ENCODE data around the gene C5.

Gene C5

DNA sequence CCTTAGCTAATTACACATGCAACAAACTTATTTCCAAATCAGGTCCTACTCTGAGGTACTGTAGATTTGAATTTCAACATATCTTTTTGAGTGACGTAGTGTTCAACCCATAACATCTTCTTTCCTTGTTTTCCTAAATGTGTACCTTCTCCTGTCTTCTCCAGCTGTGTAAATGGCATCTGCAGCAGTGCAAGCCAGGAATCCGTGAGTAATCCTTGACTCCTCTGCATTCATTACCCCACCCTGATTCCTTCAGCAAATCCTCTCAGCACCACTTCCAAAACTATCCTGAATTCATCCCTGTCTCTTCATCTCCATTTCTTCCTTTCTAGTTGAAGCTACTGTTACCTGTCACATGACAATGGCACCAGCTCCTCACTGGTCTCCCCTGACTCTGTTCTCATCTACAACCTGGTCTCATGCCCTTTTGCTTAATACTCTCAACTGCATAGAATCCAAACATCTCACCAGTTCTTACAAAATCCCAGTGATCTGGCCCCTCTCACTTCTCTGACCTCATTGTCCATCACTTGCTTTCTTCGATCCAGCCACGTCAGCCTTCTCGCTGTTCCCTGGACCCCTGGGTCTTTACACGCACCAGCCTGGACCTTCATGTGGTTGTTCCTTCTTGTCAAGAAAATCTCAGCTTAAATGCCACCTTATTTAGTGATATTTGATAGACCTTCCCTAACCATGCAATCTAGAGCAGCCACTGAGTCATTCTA, 108.9 kb downstream of the C5 start:
- DNase-seq (ENCODE audit: low read depth), result no peak

- DNase-seq (ENCODE audit: low read depth), result no peak
These were observed 109.5 kb downstream of the C5 start for GRCh38 chr9:120940573-120940972.

DNA sequence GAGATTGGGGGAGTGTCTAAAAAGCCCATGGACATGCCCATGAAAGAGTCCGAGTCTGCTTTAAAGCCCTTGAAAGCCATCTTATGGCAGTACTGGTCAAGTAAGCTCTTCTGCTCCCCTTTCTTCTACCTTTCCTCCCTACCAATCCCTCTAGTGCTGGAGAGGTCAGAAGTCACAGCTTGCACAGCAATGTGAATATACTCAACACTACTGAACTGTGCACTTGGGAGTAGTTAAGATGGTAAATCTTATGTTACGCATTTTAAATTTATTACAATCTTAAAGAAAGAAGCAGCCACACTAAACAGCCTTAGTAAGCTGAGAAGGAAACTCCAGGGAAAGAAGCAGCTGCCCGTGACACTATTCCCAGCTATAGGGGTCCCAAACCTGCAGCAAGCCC, 111.2 kb downstream of the C5 start:
- DNase-seq (ENCODE audit: low read depth), result no peak

GRCh38 chr9:120937596-120937995, 112.5 kb downstream of the C5 start:
- DNase-seq (ENCODE audit: low read depth), result no peak

DNA sequence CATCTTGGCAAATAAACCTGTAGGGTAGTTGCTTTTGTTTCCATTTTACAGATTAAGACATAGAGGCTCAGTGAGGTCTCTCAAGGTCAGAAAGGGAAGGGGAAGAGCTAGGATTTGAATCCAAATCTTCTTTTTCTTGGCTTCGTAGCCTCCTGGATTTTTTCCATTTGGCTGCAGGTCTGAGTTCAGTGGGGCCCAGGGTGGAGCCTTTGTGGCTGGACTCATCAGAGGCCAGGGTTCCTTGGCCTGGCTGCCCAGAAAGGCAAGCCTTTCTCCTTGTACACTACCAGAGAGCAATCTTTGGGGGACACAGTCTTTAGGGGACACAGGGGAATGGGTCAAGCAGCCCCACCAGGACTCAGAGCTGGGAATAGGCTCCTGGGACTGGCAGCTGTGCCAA, 112.9 kb downstream of the C5 start:
- DNase-seq (ENCODE audit: low read depth), result no peak

DNA sequence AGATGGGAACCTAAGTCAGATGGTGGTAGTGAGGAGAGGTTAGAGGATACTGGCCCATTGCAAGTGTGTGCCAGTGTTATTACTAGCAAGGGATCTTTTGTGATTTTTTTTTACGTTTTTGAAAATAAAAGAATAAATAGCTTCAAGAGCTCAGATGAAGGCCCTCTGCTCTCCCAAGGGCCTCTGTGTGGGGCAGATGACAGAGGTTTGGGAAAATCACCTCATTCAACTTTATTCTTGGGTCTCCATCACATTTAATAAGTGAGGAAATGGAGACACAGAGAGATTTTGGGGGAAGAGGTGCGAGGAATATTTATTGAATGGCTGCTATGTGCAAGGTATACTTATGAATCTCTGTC, 113.3 kb downstream of the C5 start:
- DNase-seq (ENCODE audit: low read depth), result no peak

DNA sequence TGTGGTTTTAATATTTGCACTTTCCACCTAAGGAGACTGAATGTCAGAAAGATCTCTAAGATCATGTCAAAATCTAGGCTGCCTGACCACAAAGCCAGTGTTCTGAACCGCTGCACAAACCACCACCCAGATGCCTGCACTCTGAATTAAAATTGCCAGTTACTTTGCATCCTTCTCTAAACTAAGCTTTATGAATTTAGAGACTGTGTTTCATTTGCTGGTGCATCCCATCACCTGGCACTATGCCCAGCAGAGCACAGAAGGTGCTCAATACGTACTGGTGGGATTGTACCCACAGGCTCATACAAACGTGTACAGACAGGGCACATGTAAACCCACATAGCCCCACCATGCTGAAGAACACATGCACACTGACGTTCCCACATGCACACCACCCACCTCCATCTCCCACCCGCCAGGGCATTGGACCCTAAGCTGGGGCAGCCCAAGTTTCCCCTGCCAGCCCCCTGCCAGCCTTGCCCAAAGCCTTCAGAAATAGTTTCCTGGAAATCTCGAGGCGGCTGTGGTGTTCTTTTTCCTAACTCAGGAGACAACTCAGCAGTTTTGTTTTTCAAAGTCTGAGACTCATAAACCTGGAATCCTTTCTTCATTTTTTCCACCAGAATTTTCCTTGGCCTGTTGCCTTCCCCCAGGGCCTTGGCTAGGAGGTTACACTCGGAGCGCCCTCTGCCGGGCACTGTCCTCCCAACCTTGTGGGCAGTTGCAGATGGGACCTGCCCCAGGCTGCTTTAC, 113.9 kb downstream of the C5 start:
- DNase-seq (ENCODE audit: low read depth), result peak; percentile 65

DNA sequence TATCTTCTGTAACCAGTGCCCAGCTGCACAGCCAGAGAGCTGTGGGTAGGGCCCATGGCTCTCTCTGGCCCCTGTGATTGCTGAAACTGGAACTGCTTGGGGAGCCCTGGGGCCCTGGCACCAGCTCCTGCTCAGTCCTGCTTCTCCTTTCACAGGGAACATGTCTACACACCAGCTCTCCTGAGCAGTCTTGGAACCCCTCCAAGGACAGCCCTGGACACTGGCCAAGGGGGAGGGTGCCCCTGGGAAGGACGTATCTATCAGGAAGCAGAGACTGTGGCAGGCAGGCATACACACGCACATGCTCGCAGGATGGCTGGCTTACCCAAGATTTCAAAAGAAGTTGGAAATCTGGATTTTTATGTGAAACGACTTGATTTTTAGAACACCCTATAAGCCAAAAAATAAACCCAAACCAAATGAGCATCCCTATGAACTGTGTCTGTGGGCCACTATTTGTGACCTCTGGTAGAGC, 114.7 kb downstream of the C5 start:
- no peak for DNase-seq (ENCODE audit: low read depth)

DNA sequence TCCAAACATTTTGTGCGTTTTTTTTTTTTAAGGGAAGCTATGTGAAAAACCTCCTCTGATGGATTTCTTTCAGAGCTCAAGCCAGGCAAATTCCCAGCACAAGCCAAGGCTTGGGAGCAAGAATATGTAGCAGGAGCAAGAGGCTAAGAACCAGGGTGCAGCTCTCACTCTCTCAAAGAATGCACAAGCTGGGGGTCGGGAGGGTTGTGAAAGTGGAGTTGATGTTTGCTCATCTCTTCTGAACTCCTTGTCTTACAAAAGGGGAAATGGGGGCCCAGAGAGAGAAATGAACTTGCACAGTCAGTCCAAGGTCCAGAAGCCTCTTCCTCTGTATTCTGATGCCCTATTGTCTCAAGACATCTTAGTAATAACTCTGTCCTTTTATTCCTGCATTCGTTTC, 115.8 kb downstream of the C5 start:
- no peak for DNase-seq (ENCODE audit: low read depth)

DNA sequence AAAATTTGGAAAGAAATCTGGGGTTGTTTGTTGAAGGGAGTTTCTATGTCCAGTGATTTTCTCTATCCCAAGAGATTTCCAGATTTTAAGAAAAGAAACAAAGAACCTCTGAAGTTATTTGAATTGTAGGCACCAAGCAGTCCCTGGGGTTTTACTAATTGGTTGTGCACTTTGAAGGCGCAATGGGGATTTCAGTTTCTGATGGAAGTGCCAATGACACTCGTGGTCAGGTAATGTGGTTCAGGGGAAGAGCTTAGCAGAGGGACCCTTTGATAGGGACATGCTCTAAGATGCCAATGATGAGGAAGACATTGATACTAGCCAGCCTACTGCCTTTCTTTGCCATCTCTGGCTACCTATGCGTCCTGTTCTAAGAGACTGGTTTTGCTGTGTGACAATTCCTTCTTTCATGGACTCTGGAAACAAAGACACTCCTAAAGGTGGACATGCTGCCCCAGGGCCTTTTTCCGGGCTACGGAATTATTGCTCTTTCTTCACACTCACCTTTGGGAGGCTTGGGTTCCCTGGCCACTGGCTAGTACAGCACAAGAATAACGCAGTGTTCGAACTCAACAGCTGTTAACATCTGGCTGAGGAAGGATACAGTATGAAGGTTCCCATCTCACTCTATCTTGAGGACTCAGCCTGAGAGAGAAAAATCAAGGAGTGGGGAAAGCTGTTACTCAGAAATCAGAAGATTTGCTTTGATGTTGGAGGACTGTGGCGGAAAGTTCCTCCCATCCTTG, 116.6 kb downstream of the C5 start:
- DNase-seq (ENCODE audit: low read depth), result no peak

DNA sequence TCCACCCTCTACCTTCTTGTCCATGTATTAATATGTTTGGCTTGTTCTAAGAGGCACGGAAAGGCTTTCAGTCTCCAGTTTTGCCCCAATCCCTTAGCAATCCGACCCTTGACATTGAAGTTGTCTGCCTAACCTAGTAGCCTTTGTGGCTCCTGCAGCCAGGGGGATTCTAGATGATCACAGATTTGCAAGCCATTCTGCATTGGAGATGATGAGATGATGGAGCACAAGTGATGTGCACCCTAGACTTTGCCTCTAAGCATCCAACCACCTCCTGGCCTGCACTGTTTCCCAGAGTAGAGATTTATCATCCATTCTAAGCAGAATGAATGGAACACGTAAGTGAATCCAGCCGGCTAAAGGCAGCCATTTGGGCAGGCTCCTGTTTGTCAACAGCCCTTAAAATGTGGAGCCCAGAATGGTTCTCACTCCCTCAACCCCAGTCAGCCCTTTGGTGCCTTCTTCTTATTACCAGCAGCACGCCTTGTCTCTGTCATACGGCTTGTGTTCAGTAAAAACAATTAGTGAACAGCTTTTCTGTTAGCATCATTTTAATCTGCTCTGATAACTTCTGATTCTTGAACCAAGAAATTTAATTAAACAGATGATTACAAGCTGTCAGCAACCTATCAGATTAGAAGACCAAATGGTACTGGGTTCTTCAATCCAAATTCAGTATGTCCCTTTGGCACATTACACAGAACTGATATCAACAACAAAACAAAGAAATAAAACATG, 117.8 kb downstream of the C5 start:
- DNase-seq (ENCODE audit: low read depth), result no peak

DNA sequence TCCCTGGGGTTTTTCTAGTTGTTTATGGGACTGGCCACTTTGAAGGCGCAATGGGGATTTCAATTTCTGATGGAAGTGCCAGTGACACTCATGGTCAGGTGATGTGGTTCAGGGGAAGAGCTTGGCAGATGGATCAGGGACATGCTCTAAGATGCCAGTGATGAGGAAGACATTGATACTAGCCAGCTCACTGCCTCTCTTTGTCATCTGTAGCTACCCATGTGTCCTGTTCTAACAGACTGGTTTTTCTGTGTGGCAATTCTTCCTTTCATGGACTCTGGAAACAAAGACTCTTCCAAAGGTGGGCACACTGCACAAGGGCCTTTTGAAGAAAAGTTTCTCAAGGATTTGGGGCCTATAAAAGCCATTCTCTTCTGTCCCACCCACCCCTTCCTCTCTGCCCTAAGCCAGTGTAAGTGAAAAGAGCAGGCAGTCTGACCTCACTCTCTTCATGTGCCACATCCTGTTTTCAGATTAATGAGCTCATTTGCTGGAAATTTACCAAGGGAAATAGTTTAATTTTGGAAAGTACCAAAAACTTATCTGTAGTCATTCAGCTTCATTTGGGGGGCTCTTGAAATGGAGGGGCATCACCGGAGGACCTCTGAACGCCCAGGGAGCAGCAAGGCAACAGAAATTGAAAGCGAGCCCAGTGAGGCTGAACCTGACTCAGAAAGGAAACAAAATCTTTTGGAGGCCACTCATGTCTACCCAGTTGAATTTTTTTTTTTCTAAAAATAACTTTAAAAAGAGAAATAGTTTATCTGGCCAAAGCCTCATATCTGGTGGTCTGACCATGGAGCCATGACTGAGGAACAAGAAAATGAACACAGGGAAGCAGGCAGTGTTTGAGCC, 118.6 kb downstream of the C5 start:
- peak; percentile 60 for DNase-seq (ENCODE audit: low read depth)

DNA sequence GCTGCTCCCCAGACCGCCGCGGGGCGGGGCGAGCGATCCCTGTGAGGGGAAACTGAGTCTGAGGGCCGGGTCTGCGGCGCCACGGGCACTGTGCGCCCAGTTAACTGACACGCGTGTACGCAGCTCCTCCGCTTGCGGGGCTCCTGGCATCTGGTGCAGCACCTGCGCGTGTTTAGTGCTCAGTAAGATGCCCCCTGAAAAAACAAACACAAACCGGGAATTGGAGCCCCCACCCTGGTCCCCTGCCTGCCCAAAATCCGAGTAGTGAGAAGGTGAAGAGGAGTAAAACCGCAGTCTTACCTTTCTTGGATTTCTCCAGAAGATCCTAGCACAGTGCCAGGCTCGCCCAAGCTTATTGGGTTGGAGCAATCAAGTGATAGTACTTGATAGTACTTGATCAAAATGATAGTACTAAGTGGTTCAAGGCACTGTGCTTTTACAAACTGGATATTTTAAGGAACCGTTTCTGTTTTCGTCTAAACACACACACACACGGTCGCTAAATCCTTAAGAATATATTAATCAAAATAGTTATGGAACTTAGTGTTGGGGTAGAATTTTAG, 120.8 kb downstream of the C5 start:
- DNase-seq (ENCODE audit: low read depth), result no peak

DNA sequence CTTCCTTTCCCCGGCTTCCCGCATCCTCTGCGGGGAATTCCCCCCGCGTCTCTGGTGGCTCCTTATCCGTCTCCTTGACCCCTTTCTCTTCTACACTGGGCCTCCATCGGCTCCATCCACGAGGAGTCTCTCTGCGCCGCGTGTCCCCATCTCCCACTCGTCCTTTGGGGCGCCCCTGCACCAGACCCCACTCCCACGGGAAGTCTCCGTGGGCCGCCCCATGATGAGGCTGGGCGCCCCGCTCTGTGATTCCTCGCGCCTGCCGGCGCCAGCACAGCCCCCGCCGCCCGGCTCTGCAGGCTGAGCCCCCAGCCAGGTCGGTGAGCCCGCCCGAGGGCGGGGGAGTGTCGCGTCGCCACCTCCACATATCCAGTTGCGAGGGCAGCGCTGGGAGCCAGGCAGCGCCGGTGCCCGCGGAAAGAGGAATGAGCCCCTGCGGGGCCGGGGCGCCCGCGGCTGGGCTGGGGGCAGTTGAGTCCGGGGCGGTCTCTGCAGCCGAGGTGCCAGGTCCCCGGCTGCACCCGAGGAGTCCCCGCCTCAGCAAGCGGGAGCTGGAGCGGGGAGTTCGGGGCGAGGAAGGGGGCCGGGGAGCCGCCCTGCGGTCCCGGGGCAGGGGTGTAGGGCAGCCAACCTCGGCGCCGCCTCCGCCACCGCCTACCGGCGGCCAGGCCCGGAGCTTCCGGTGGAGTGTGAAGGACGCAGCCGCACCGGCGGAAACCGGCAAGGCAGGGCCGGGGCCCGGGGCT, 121.4 kb downstream of the C5 start:
- peak; percentile 63 for DNase-seq (ENCODE audit: low read depth)

- peak; percentile 51 for DNase-seq (ENCODE audit: low read depth)
These were observed 122.0 kb downstream of the C5 start for GRCh38 chr9:120928015-120928482.

DNA sequence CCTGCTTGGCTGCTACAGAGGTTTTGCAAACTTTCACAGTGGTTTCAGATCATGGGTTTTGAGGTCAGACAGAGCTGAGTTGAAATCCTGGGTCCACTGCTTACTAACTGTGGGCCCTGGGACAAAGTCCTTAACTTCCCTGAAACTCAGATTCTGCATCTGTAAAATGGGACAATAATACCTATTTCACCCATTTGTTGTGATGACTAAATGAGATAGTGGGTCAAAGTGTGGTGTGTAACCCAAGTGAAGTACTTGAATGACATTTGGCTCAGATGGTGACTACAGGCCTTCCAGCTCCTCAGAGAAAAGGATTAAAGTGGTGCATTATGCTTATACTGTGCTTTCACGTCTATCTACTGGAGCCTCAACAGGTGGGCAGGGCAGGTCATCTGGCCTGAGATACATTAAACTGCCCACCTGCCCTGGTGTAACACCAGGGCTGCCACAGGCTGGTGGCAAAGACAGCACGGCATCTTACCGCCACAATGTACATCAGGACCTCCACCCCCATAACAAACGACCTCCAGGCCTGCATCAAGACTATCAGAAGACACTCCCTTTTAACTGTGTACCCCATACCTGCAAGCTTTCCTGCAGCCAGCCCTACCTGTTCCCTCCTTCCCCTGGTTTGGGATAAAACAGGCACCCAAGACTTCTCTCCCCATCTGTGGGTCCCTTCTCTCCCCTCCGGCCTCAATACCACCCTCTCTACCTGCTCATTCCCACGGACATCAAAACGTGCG, 122.6 kb downstream of the C5 start:
- DNase-seq (ENCODE audit: low read depth), result no peak

DNA sequence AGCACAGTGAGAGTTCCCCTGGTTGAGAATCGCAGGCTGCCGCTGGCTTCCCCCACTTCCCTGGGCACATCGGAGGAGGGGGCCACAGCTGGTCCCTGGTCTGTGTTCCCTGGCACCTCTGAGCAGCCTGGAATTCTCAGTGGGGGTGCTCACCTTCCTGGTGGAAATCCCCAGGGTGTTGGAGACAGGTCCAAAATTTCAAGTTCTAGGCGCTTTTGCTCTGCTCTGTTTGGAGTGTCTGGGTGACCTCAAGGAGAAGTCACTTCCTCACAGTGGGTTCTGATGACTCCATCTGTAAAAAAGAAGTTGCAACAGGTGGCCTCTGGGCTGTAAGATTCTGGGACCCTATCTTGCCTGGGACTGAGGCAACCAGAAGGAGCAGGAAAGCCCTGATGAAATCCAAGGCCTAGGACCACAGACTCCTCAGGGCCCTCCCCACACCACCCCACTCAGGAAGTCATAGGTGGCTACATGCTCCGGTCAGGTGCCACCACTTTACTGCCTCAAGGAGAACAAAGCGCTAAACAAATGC, 123.6 kb downstream of the C5 start, which contains the start of gene TRAF1:
TSS of gene TRAF1 (minus strand) at position 400 of the 532 bp plus-strand sequence. CDS start 721 bp downstream, outside the sequence.
- DNase-seq (ENCODE audit: low read depth), result no peak

- DNase-seq (ENCODE audit: low read depth), result peak; percentile 79
These were observed 124.3 kb downstream of the C5 start for GRCh38 chr9:120925535-120926396.
